Limb (tissue), 2 donors: Measurements from ENCODE around the gene CHRD.
"Not testable (repeated sequence)": the region's sequence is repeated elsewhere in the genome, so short reads cannot be mapped to it uniquely, and the experiment has no call there.

Source experiments
- DNase-seq, 2 donors: peaks; one replicate each; pipeline ENCODE4 v3.0.0-alpha.2; 2016; ENCODE audit errors: extremely low spot score in 2 of 2

Gene CHRD

GRCh38 chr3:184414418-184415202 lies 34.8 kb downstream of the CHRD start:
- DNase-seq = no peak

- no peak for DNase-seq
These were observed 35.3 kb downstream of the CHRD start for GRCh38 chr3:184415203-184415490.

DNA sequence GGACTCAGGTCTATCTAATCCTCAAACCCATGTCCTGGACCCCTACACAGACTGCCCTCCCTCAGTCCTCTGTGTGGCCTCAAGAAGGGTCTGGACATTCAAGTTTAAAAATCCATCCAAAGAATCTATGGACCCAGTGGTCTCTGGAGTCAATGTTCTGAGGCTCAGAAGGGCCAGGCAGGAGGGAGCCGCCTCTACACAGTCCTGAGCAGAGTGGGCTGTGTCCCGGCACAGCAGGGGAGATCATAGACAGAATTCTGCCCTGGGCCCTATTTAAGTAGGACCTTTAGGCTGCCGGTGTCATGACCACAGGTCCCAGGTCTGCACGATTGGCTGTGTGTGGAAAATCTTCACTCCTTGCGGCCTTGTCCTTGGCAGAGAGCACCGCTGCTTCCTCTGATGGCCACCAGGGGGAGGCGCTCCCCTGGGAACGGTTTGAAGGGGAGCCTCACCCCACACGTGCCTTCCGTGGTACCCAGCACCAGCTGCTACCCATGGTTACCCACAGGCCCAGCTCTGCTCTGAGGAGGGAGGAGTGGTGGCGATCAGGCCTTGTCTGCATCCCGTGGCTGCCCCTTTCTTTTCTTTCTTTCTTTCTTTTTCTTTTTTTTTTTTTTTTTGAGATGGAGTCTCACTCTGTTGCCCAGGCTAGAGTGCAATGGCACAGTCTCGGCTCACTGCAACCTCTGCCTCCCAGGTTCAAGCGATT lies 37.9 kb downstream of the CHRD start:
- peak in 1 of 2 donors; percentile 70 for DNase-seq

GRCh38 chr3:184419171-184419570 lies 39.3 kb downstream of the CHRD start:
- DNase-seq = no peak

DNA sequence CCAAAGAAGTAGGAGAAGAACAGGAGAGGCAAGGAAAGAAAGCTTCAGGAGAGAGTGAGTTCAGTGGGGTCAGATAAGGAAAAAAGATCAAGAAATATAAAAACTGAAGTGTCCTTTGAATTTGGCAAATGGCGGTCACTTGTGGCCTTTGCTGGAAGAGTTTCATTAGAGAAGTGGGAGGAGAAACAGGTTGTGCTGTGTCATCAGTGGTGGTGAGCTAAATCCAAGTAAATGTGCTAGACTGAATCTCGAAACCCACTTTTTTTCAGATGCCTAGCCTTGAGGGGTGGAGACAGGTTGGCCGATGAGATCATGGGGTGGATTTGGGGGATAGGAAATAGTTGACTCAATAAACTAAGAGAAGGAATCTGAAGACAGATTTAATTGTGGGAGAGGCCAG lies 43.7 kb downstream of the CHRD start:
- no peak for DNase-seq

GRCh38 chr3:184426691-184427141 lies 46.9 kb downstream of the CHRD start:
- peak in 1 of 2 donors; percentile 48 for DNase-seq

GRCh38 chr3:184428561-184429175 lies 48.8 kb downstream of the CHRD start:
- peak in 1 of 2 donors; percentile 36 for DNase-seq

- no peak for DNase-seq
These were observed 49.9 kb downstream of the CHRD start for GRCh38 chr3:184429786-184430185.

DNA sequence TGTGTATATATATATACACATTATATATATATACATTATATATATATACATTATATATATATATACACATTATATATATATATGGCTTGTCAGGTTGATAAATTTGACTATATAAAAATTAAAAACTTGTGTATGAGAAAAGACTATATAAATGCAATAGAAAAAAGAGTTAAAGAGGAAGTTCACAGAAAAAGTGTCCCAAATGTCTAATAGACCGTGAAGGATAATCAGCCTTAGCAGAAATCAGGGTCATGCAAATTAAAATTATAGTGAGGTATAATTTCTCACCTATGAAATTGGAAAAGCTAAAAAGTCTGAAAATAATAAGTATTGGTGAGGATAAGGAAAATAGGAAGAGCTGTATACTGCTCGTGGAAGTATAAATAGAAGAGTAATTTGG lies 51.1 kb downstream of the CHRD start:
- no peak for DNase-seq

- DNase-seq = not testable (repeated sequence)
These were observed 53.3 kb downstream of the CHRD start for GRCh38 chr3:184433178-184433577.

DNA sequence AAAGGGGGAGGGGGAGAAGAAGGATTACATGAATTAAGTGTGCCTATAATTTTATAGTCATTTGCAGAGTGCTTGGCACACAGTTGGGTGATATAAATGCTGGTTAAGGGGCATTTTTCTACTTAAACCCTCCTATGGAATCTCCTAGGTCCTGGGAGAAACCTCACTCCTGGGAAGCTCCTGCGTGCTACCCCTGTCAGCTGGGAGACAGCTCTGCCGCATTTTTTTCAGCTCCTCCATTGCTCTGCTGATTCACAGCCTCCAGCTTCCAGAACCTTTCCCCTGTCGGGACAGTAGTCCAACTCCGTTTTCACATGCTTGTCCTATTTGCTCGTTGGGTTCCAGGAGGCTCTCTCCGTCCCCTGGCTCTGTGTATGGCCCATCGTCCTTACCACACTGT lies 59.2 kb downstream of the CHRD start:
- no peak for DNase-seq
